IMR-90 (cell line): ENCODE measurements around the gene ROS1. TPM values are rescaled to one million over a fixed set of nuclear protein-coding genes. Genes with fewer than 3 reads are reported as not detected.

Experiments used
- ATAC-seq: fragments of 200-7000 bp; cut with Tn5 transposase; 2 replicates; pipeline ENCODE4 v1.9.1; 2020; ENCODE audit warnings: low read depth, mild to moderate bottlenecking, moderate library complexity
- BruUV-seq: library from RNA; stranded (reverse); fragments of 400-500 nt; replicated peaks from 2 replicates; lab custom pipeline; 2021; lab: Mats Ljungman, UMichigan
- CTCF ChIA-PET: fragments of 300-600 bp; formaldehyde crosslinking; extraction: SDS; loops from one replicate; lab custom pipeline; 2021; ENCODE audit warnings: antibody characterized with exemption; lab: Yijun Ruan, JAX
- POLR2A ChIA-PET: fragments of 300-600 bp; sonication (Branson Sonifier 250); formaldehyde crosslinking; loops from one replicate; lab custom pipeline; 2022; ENCODE audit warnings: antibody characterized with exemption; ENCODE audit not compliant: unreplicated experiment; lab: Charles Lee
- DNase-seq: peaks from one replicate; pipeline ENCODE4 v3.0.0; 2013
- H2AFZ ChIP-seq: replicated peaks from 2 replicates; pipeline ENCODE3; 2013; ENCODE audit warnings: low read length, mild to moderate bottlenecking; ENCODE audit not compliant: poor library complexity
- H2AK5ac ChIP-seq: 2 replicates; pipeline ENCODE4 v1.6.1; 2013; ENCODE audit warnings: low read depth, low read length, inconsistent platforms
- H2AK9ac ChIP-seq: replicated peaks from 2 replicates; pipeline ENCODE3; 2013; ENCODE audit warnings: mild to moderate bottlenecking, low read depth, low read length, moderate library complexity; ENCODE audit not compliant: poor library complexity
- H2BK120ac ChIP-seq: 2 replicates; pipeline ENCODE4 v1.6.1; 2013; ENCODE audit warnings: low read depth, low read length, inconsistent platforms
- H2BK15ac ChIP-seq: 3 replicates; pipeline ENCODE4 v1.6.1; 2013; ENCODE audit warnings: low read depth, low read length, inconsistent platforms
- H2BK20ac ChIP-seq: 2 replicates; pipeline ENCODE4 v1.6.1; 2013; ENCODE audit warnings: low read depth, mild to moderate bottlenecking, inconsistent platforms, low read length, moderate library complexity
- H2BK5ac ChIP-seq: 2 replicates; pipeline ENCODE4 v1.6.1; 2013; ENCODE audit warnings: mild to moderate bottlenecking, low read depth, low read length, inconsistent platforms; ENCODE audit not compliant: poor library complexity, severe bottlenecking
- H3K14ac ChIP-seq: replicated peaks from 2 replicates; pipeline ENCODE4 v1.6.1; 2013; ENCODE audit warnings: low read depth, low read length, inconsistent platforms
- H3K18ac ChIP-seq: 2 replicates; pipeline ENCODE4 v1.6.1; 2013; ENCODE audit warnings: low read depth, low read length, control low read depth
- H3K23ac ChIP-seq: 2 replicates; pipeline ENCODE4 v1.6.1; 2013; ENCODE audit warnings: low read depth, low read length, inconsistent platforms
- H3K27ac ChIP-seq: 2 replicates; pipeline ENCODE4 v1.5.1; 2013; ENCODE audit warnings: mild to moderate bottlenecking, control low read depth, low read length; ENCODE audit not compliant: insufficient read depth
- H3K27me3 ChIP-seq: 2 replicates; pipeline ENCODE4 v1.6.1; 2013; ENCODE audit warnings: low read length; ENCODE audit not compliant: control insufficient read depth, insufficient read depth
- H3K36me3 ChIP-seq: 2 replicates; pipeline ENCODE4 v1.6.1; 2013; ENCODE audit warnings: low read length, mixed read lengths; ENCODE audit not compliant: control insufficient read depth, insufficient read depth
- H3K4ac ChIP-seq: 2 replicates; pipeline ENCODE4 v1.6.1; 2013; ENCODE audit warnings: low read depth, low read length, inconsistent platforms
- H3K4me1 ChIP-seq: 2 replicates; pipeline ENCODE4 v1.6.1; 2013; ENCODE audit warnings: low read length, mixed read lengths; ENCODE audit not compliant: control insufficient read depth, insufficient read depth
- H3K4me2 ChIP-seq: 2 replicates; pipeline ENCODE4 v1.6.1; 2013; ENCODE audit warnings: low read depth, mild to moderate bottlenecking, control low read depth, low read length, moderate library complexity
- H3K4me3 ChIP-seq: 2 replicates; pipeline ENCODE4 v1.5.1; 2013; ENCODE audit warnings: low read depth, mild to moderate bottlenecking, control low read depth, low read length, moderate library complexity; ENCODE audit not compliant: insufficient read depth
- H3K56ac ChIP-seq: 2 replicates; pipeline ENCODE4 v1.6.1; 2013; ENCODE audit warnings: low read length, inconsistent platforms; ENCODE audit not compliant: insufficient read depth; ENCODE audit errors: extremely low read depth
- H3K79me1 ChIP-seq, 2 experiments: 2 replicates each; pipeline ENCODE4 v1.6.1; 2013; ENCODE audit warnings: low read length in 2 of 2, inconsistent platforms in 1 of 2, low read depth in 1 of 2
- H3K9ac ChIP-seq: 2 replicates; pipeline ENCODE4 v1.6.1; 2013; ENCODE audit warnings: low read depth, low read length, control low read depth
- H3K9me1 ChIP-seq: 2 replicates; pipeline ENCODE4 v1.6.1; 2013; ENCODE audit warnings: low read length, inconsistent platforms; ENCODE audit not compliant: insufficient read depth
- H3K9me3 ChIP-seq: 2 replicates; pipeline ENCODE4 v1.6.1; 2013; ENCODE audit warnings: low read length; ENCODE audit not compliant: control insufficient read depth, insufficient read depth
- H4K20me1 ChIP-seq: 2 replicates; pipeline ENCODE4 v1.6.1; 2013; ENCODE audit warnings: low read length, inconsistent platforms; ENCODE audit not compliant: insufficient read depth
- H4K5ac ChIP-seq: 2 replicates; pipeline ENCODE4 v1.6.1; 2013; ENCODE audit warnings: mild to moderate bottlenecking, low read depth, low read length, control low read depth
- H4K8ac ChIP-seq, 2 experiments: 2 replicates each; pipeline ENCODE4 v1.6.1; 2013; ENCODE audit warnings: low read depth in 2 of 2, low read length in 2 of 2, control low read depth in 1 of 2, inconsistent platforms in 1 of 2
- H4K91ac ChIP-seq: 2 replicates; pipeline ENCODE4 v1.6.1; 2013; ENCODE audit warnings: low read depth, low read length, inconsistent platforms; ENCODE audit not compliant: insufficient read depth
- CEBPB ChIP-seq: IDR thresholded peaks from 2 replicates; pipeline ENCODE4 v1.6.1; 2012; ENCODE audit warnings: low read depth, low read length, improper control_type of control experiment
- CTCF ChIP-seq: conservative IDR thresholded peaks from 2 replicates; pipeline ENCODE4 v1.5.1; 2012; ENCODE audit warnings: mild to moderate bottlenecking, low read depth, low read length, improper control_type of control experiment
- FOS ChIP-seq: fragments of 150-350 bp; IDR thresholded peaks from 2 replicates; pipeline ENCODE4 v1.6.1; 2016; ENCODE audit warnings: low read depth, low read length
- MXI1 ChIP-seq: IDR thresholded peaks from 2 replicates; pipeline ENCODE4 v1.6.1; 2012; ENCODE audit warnings: low read depth, mild to moderate bottlenecking, low read length, moderate library complexity, borderline replicate concordance
- NFE2L2 ChIP-seq: fragments of 150-350 bp; IDR thresholded peaks from 2 replicates; pipeline ENCODE4 v1.6.1; 2016; ENCODE audit warnings: low read depth, mild to moderate bottlenecking, low read length
- RCOR1 ChIP-seq: IDR thresholded peaks from 2 replicates; pipeline ENCODE4 v1.6.1; 2012; ENCODE audit warnings: mild to moderate bottlenecking, low read length, improper control_type of control experiment; ENCODE audit not compliant: insufficient replicate concordance
- RFX5 ChIP-seq: IDR thresholded peaks from 2 replicates; pipeline ENCODE4 v1.8.0; 2012; ENCODE audit warnings: low read depth, mild to moderate bottlenecking, low read length, moderate library complexity
- WGBS, 2 experiments: methylation state at CpG; one replicate each; pipeline versions ENCODE4 v1.1.5 to v1.1.7; 2013; ENCODE audit warnings: missing lambda C conversion rate in 2 of 2; ENCODE audit not compliant: insufficient read length in 1 of 2; ENCODE audit errors: extremely low coverage in 2 of 2; 5-methylcytosine and 5-hydroxymethylcytosine counted together
- dilution Hi-C: fragments of 300-500 bp; cut with HindIII; formaldehyde crosslinking; loops from one replicate; pipeline ENCODE4 v1.14.3; 2018; ENCODE audit warnings: low sequenced_read_pairs; ENCODE audit not compliant: unreplicated experiment
- in situ Hi-C: fragments of 300-500 bp; cut with MboI; formaldehyde crosslinking; loops from 3 replicates; pipeline ENCODE4 v1.14.3; 2019; ENCODE audit warnings: low sequenced_read_pairs, inconsistent platforms, mixed read lengths
- intact Hi-C: fragments of 100-400 bp; cut with micrococcal nuclease; formaldehyde crosslinking; loops from 2 replicates; pipeline ENCODE4 v1.10.0; 2022
- polyA plus RNA-seq, 3 experiments: library from polyadenylated mRNA; depleted of rRNA; stranded (reverse); fragments of >200 nt; gene quantifications; 2 replicates each; pipeline ENCODE4 v1.2.3, GENCODE V29; 2012; ENCODE audit warnings: low replicate concordance in 1 of 3
- total RNA-seq: library from RNA; depleted of rRNA; stranded (reverse); fragments of >200 nt; gene quantifications from 2 replicates; pipeline ENCODE4 v1.2.3, GENCODE V29; 2012

ROS1 gene
- total and polyA plus RNA-seq, 2 of the 4 experiments (the other 2 are of a cell fraction), result under 0.01 to 0.03 TPM

- Histone ChIP-seq H3K9me3 (no peaks in the 10 kb centered on the region), H3K18ac (no peak overlapping the region), H4K91ac (no peak overlapping the region), H2BK120ac (no peak overlapping the region), H3K36me3 (no peaks in the 10 kb centered on the region), H3K79me1 (no peaks in the 10 kb centered on the region), H2AK5ac (no peak overlapping the region), H3K4me1 (no peaks in the 10 kb centered on the region), H3K4me2 (no peak overlapping the region), H4K20me1 (no peaks in the 10 kb centered on the region), H4K8ac (no peak overlapping the region), H3K56ac (no peak overlapping the region), H3K27ac (no peak overlapping the region), H2BK5ac (no peak overlapping the region), H3K14ac (no peak overlapping the region), H2BK20ac (no peak overlapping the region), H3K4ac (no peak overlapping the region), H2AFZ (no peak overlapping the region), H3K4me3 (no peak overlapping the region), H3K27me3 (no peaks in the 10 kb centered on the region), H2AK9ac (no peak overlapping the region), H4K5ac (no peak overlapping the region), H3K9ac (no peak overlapping the region), H3K9me1 (no peaks in the 10 kb centered on the region), H3K23ac (no peak overlapping the region), H2BK15ac (no peak overlapping the region)
- in situ Hi-C loops (no loop called here), intact Hi-C loops (no loop called here), dilution Hi-C loops (no loop called here)
- WGBS, 2 experiments, result no CpG with 5 or more reads among the region's 4 CpGs
- ATAC-seq (no peak), DNase-seq (no peak)
- BruUV-seq, result no TSS peak
- TF ChIP-seq RCOR1, result no peak
- no peak for TF ChIP-seq MXI1
- TF ChIP-seq CEBPB, result no peak
- no peak for TF ChIP-seq CTCF
- TF ChIP-seq FOS, result no peak
- TF ChIP-seq RFX5, result no peak
- TF ChIP-seq NFE2L2, result no peak
- ChIA-PET POLR2A (no interaction called here), CTCF (no interaction called here)
Measured at GRCh38 chr6:117371492-117371891, 54.2 kb downstream of the ROS1 start.
